ENCODE measurements around the gene SBNO2. TPM values are rescaled to one million over a fixed set of nuclear protein-coding genes. Genes with fewer than 3 reads are reported as not detected.
A peak's percentile ranks its signal among the peaks of the same experiment; 100 is the strongest.

Gene SBNO2
- total RNA-seq, 1 donor from 2014 or later = 91.6 TPM

GRCh38 chr19:1125601-1126467 is 48.2 kb downstream of the SBNO2 start:
- Histone ChIP-seq H3K36me3 (peaks cover 79% of the 10 kb centered on the region), H3K4me3 (no peak overlapping the region), H3K27ac (peak overlapping the region; percentile 18), H3K27me3 (ENCODE audit: low read depth) (no peaks in the 10 kb centered on the region), H3K4me1 (peaks cover 44% of the 10 kb centered on the region), H3K9me3 (no peaks in the 10 kb centered on the region)
- intact Hi-C loops (cut with DNase I) = no loop called here
- no peak for TF ChIP-seq CTCF (IDR thresholded peaks at IDR 0.05)
- DNase-seq (peak; percentile 44), ATAC-seq (no peak)

- no peak overlapping the region for H3K4me3 ChIP-seq
- TF ChIP-seq CTCF (IDR thresholded peaks at IDR 0.05) = no peak
- peaks cover 95% of the 10 kb centered on the region for H3K36me3 ChIP-seq
- no peaks in the 10 kb centered on the region for H3K27me3 ChIP-seq (ENCODE audit: low read depth)
- DNase-seq (no peak), ATAC-seq (no peak)
- H3K4me1 ChIP-seq = peaks cover 26% of the 10 kb centered on the region
- intact Hi-C loops (cut with DNase I) = no loop called here
- no peaks in the 10 kb centered on the region for H3K9me3 ChIP-seq
- no peak overlapping the region for H3K27ac ChIP-seq
These were observed 50.0 kb downstream of the SBNO2 start for GRCh38 chr19:1123885-1124677.

- peaks cover 24% of the 10 kb centered on the region for H3K4me1 ChIP-seq
These were observed 50.7 kb downstream of the SBNO2 start for GRCh38 chr19:1123381-1123780.

GRCh38 chr19:1122972-1123363 is 51.1 kb downstream of the SBNO2 start:
- peaks cover 100% of the 10 kb centered on the region for H3K36me3 ChIP-seq
- peak; percentile 78 for DNase-seq
- intact Hi-C loops (cut with DNase I) = no loop called here

More at GRCh38 chr19:1123381-1123780, 50.7 kb downstream of the SBNO2 start:
- no peak overlapping the region for H3K27ac ChIP-seq
- TF ChIP-seq CTCF (IDR thresholded peaks at IDR 0.05) = no peak
- no peaks in the 10 kb centered on the region for H3K27me3 ChIP-seq (ENCODE audit: low read depth)
- H3K4me3 ChIP-seq = no peak overlapping the region
- intact Hi-C loops (cut with DNase I) = no loop called here
- H3K36me3 ChIP-seq = peaks cover 100% of the 10 kb centered on the region
- H3K9me3 ChIP-seq = no peaks in the 10 kb centered on the region
- ATAC-seq (no peak), DNase-seq (no peak)

More at GRCh38 chr19:1122972-1123363, 51.1 kb downstream of the SBNO2 start:
- Histone ChIP-seq H3K4me1 (peaks cover 21% of the 10 kb centered on the region), H3K9me3 (no peaks in the 10 kb centered on the region), H3K27me3 (ENCODE audit: low read depth) (no peaks in the 10 kb centered on the region), H3K4me3 (no peak overlapping the region), H3K27ac (no peak overlapping the region)
- peak; percentile 63 to 80 for ATAC-seq
- TF ChIP-seq CTCF (IDR thresholded peaks at IDR 0.05) = no peak
